HCT116 (cell line): ENCODE measurements around the gene FLT3LG. TPM values are rescaled to one million over a fixed set of nuclear protein-coding genes. Genes with fewer than 3 reads are reported as not detected.

Source experiments
- ATAC-seq: fragments of 200-7000 bp; cut with Tn5 transposase; 2 replicates; pipeline ENCODE4 v1.9.1; 2020; ENCODE audit warnings: mild to moderate bottlenecking, moderate library complexity
- BruUV-seq: library from RNA; stranded (reverse); fragments of 400-500 nt; replicated peaks from 2 replicates; lab custom pipeline; 2021; lab: Mats Ljungman, UMichigan
- CTCF ChIA-PET: fragments of 300-600 bp; sonication (Branson Sonifier 250); formaldehyde crosslinking; loops from one replicate; lab custom pipeline; 2021; ENCODE audit warnings: antibody characterized with exemption; lab: Charles Lee
- POLR2A ChIA-PET: fragments of 300-600, 350-600 bp; sonication (Branson Sonifier 250); formaldehyde crosslinking; loops from one replicate; lab custom pipeline; 2021; ENCODE audit warnings: antibody characterized with exemption; lab: Charles Lee
- RAD21 ChIA-PET, 2 experiments: fragments of 300-600 bp; sonication (Branson Sonifier 250); formaldehyde crosslinking; loops; one replicate each; lab custom pipeline; 2023; ENCODE audit warnings: low total read pairs in 2 of 2; ENCODE audit not compliant: uncharacterized antibody in 2 of 2, unreplicated experiment in 2 of 2, low non-redundant PET in 1 of 2; lab: Charles Lee
- DNase-seq: peaks from one replicate; pipeline ENCODE4 v3.0.0-alpha.2; 2010; ENCODE audit warnings: low read depth, low spot score
- H2AFZ ChIP-seq: fragments of 200-600 bp; shearing (Covaris generic), sonication (generic); 2 replicates; pipeline ENCODE4 v1.6.1; 2017; ENCODE audit warnings: low read depth, mixed run types, mixed read lengths, antibody characterized with exemption, low read length; ENCODE audit not compliant: poor library complexity, severe bottlenecking
- H3K27ac ChIP-seq: 2 replicates; pipeline ENCODE4 v1.5.1; 2012; ENCODE audit warnings: low read depth, low read length
- H3K27me3 ChIP-seq: fragments of 200-600 bp; sonication (generic); 2 replicates; pipeline ENCODE4 v1.6.1; 2016; ENCODE audit warnings: mixed run types, low read length, mixed read lengths; ENCODE audit not compliant: insufficient read depth
- H3K36me3 ChIP-seq, 2 experiments: fragments of 200-500 bp in 1 of 2; fragments of 200-600 bp in 1 of 2; sonication (Bioruptor generic) in 1 of 2; sonication (generic) in 1 of 2; 2 replicates each; pipeline versions ENCODE4 v1.5.1 to v1.6.1; 2014 to 2016; ENCODE audit warnings: low read length in 2 of 2, inconsistent platforms in 1 of 2, mixed read lengths in 1 of 2, mixed run types in 1 of 2; ENCODE audit not compliant: insufficient read depth in 2 of 2, control insufficient read depth in 1 of 2
- H3K4me1 ChIP-seq, 2 experiments: fragments of 200-600 bp in 1 of 2; sonication (generic) in 1 of 2; 2 replicates each; pipeline versions ENCODE4 v1.5.1 to v1.6.1; 2012 to 2017; ENCODE audit warnings: low read length in 2 of 2, inconsistent platforms in 1 of 2, mild to moderate bottlenecking in 1 of 2, mixed read lengths in 1 of 2, mixed run types in 1 of 2, moderate library complexity in 1 of 2; ENCODE audit not compliant: insufficient read depth in 2 of 2, control insufficient read depth in 1 of 2
- H3K4me2 ChIP-seq: fragments of 200-600 bp; sonication (generic); 2 replicates; pipeline ENCODE4 v1.6.1; 2017; ENCODE audit warnings: mixed run types, low read length, mixed read lengths
- H3K4me3 ChIP-seq, 2 experiments: fragments of 200-600 bp in 1 of 2; sonication (generic) in 1 of 2; replicated peaks in 1 of 2; 2 replicates each; pipeline ENCODE4 v1.5.1; 2011 to 2016; ENCODE audit warnings: low read length in 2 of 2, control low read depth in 1 of 2, low read depth in 1 of 2, mild to moderate bottlenecking in 1 of 2, mixed read lengths in 1 of 2, mixed run types in 1 of 2
- H3K79me2 ChIP-seq: fragments of 200-600 bp; sonication (generic); 2 replicates; pipeline ENCODE4 v1.6.1; 2017; ENCODE audit warnings: mild to moderate bottlenecking, mixed run types, low read length, moderate library complexity, mixed read lengths; ENCODE audit not compliant: insufficient read depth
- H3K9ac ChIP-seq: fragments of 200-600 bp; sonication (generic); 2 replicates; pipeline ENCODE4 v1.6.1; 2016; ENCODE audit warnings: low read length, mixed read lengths
- H3K9me2 ChIP-seq: fragments of 200-600 bp; sonication (generic), shearing (Covaris generic); 2 replicates; pipeline ENCODE4 v1.6.1; 2017; ENCODE audit warnings: mixed run types, mild to moderate bottlenecking, moderate library complexity; ENCODE audit not compliant: insufficient read depth
- H3K9me3 ChIP-seq, 2 experiments: fragments of 200-500 bp in 1 of 2; fragments of 200-600 bp in 1 of 2; sonication (Bioruptor generic) in 1 of 2; sonication (generic) in 1 of 2; 2 replicates each; pipeline ENCODE4 v1.6.1; 2014 to 2017; ENCODE audit warnings: low read length in 2 of 2, mixed read lengths in 2 of 2, inconsistent platforms in 1 of 2, low read depth in 1 of 2, mild to moderate bottlenecking in 1 of 2, mixed run types in 1 of 2, moderate library complexity in 1 of 2; ENCODE audit not compliant: control insufficient read depth in 1 of 2, insufficient read depth in 1 of 2
- H4K20me1 ChIP-seq: fragments of 200-600 bp; sonication (generic), shearing (Covaris generic); 2 replicates; pipeline ENCODE4 v1.6.1; 2017; ENCODE audit warnings: mixed run types, mild to moderate bottlenecking, moderate library complexity; ENCODE audit not compliant: insufficient read depth
- CBX3 ChIP-seq: IDR thresholded peaks from 2 replicates; pipeline ENCODE4 v1.6.1; 2012; ENCODE audit warnings: low read depth
- EZH2phosphoT487 ChIP-seq: fragments of 200-600 bp; IDR thresholded peaks from 2 replicates; pipeline ENCODE4 v1.6.1; 2018; ENCODE audit warnings: antibody characterized with exemption, borderline replicate concordance
- POLR2AphosphoS5 ChIP-seq: IDR thresholded peaks from 2 replicates; pipeline ENCODE4 v1.6.1; 2011; ENCODE audit warnings: mild to moderate bottlenecking, low read depth, low read length, moderate library complexity
- RAD21 ChIP-seq: IDR thresholded peaks from 2 replicates; pipeline ENCODE4 v1.6.1; 2012; ENCODE audit warnings: low read depth, mild to moderate bottlenecking
- SRF ChIP-seq: IDR thresholded peaks from 2 replicates; pipeline ENCODE4 v1.6.1; 2012; ENCODE audit warnings: low read depth
- ZFX ChIP-seq: fragments of 450-650 bp; IDR thresholded peaks from 2 replicates; pipeline ENCODE4 v1.6.1; 2017
- intact Hi-C: fragments of 100-400 bp; cut with micrococcal nuclease; formaldehyde crosslinking; loops from 2 replicates; pipeline ENCODE4 v1.10.0; 2022
- total RNA-seq: library from RNA; stranded (reverse); gene quantifications from one replicate; pipeline ENCODE4 v1.2.1, GENCODE V29; 2021; ENCODE audit not compliant: unreplicated experiment
- TF ChIP-seq, protein P1 (sequence below), 3 experiments: fragments of 200-600 bp in 1 of 3; sonication (generic) in 1 of 3; IDR thresholded peaks in 2 of 3; conservative IDR thresholded peaks in 1 of 3; 2 replicates each; pipeline ENCODE4 v1.5.1; 2012 to 2017; ENCODE audit warnings: low read depth in 2 of 3, low read length in 2 of 3, antibody characterized with exemption in 1 of 3, borderline replicate concordance in 1 of 3, control low read depth in 1 of 3, mild to moderate bottlenecking in 1 of 3, mixed read lengths in 1 of 3, mixed run types in 1 of 3, moderate library complexity in 1 of 3; ENCODE audit not compliant: insufficient read depth in 1 of 3
- TF ChIP-seq, protein P2 (sequence below): IDR thresholded peaks from 2 replicates; pipeline ENCODE4 v1.6.1; 2012

FLT3LG gene
- total RNA-seq, 1 experiment from 2014 or later: 3.8 TPM

DNA sequence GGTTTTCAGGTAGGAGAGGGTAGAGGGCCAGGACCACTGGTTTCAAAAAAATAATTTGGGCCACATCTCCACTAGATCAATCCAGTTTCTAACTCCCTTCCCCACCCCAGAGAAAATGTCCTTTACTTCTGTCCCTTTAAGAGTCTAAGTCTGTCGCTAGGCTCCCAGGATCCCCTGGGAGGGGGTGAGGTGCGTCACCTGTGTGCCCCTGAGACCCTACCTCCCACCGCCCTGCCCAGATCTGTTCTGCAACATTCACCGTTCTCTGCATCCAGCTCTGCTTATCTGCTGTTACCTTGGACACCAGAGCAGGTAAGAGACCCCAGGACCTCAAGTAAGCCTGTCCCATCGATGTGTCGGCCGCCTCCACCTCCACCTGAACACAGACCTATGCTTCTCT is 48.8 kb upstream of the FLT3LG start, which contains the start of gene GFY:
TSS of gene GFY (plus strand) at position 211 of the 400 bp plus-strand sequence. CDS start 1,043 bp downstream, outside the sequence.
- no TSS peak for BruUV-seq
- ATAC-seq (no peak), DNase-seq (no peak)
- Histone ChIP-seq H3K4me2 (peak within 1 kb of the TSS; percentile 88), H3K27me3 (peaks cover 16% of the 10 kb centered on the region; the same call in 1 of the 2 replicates), H3K79me2 (no peaks in the 10 kb centered on the region), H3K27ac (peak within 1 kb of the TSS; percentile 9), H3K9ac (peak within 1 kb of the TSS; percentile 47), H2AFZ (peak within 1 kb of the TSS; percentile 38), H3K36me3 (no peaks in the 10 kb centered on the region), H3K4me1 (peaks cover 12 to 38% of the 10 kb centered on the region in 2 experiments; a peak in 3 of 4 replicates), H3K4me3 (peak within 1 kb of the TSS; percentile 46 to 61), H3K9me2 (no peaks in the 10 kb centered on the region), H4K20me1 (no peaks in the 10 kb centered on the region), H3K9me3 (no peaks in the 10 kb centered on the region)
- intact Hi-C loops: no loop called here
- TF ChIP-seq, protein P1, sequence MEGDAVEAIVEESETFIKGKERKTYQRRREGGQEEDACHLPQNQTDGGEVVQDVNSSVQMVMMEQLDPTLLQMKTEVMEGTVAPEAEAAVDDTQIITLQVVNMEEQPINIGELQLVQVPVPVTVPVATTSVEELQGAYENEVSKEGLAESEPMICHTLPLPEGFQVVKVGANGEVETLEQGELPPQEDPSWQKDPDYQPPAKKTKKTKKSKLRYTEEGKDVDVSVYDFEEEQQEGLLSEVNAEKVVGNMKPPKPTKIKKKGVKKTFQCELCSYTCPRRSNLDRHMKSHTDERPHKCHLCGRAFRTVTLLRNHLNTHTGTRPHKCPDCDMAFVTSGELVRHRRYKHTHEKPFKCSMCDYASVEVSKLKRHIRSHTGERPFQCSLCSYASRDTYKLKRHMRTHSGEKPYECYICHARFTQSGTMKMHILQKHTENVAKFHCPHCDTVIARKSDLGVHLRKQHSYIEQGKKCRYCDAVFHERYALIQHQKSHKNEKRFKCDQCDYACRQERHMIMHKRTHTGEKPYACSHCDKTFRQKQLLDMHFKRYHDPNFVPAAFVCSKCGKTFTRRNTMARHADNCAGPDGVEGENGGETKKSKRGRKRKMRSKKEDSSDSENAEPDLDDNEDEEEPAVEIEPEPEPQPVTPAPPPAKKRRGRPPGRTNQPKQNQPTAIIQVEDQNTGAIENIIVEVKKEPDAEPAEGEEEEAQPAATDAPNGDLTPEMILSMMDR (IDR thresholded peaks at IDR 0.05 in 2 of 3, conservative IDR thresholded peaks at IDR 0.05 in 1 of 3; ENCODE audit: borderline replicate concordance in 1 of 3, insufficient read depth in 1 of 3, low read depth in 2 of 3, low read length in 2 of 3): no peak
- TF ChIP-seq RAD21 (no peak), CBX3 (no peak), EZH2phosphoT487 (no peak), SRF (no peak), ZFX (no peak), POLR2AphosphoS5 (no peak)
- TF ChIP-seq, protein P2, sequence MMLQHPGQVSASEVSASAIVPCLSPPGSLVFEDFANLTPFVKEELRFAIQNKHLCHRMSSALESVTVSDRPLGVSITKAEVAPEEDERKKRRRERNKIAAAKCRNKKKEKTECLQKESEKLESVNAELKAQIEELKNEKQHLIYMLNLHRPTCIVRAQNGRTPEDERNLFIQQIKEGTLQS: no peak
- CTCF ChIA-PET: interaction anchor here (1.3 to 2.1 kb wide), 2 partner anchors 19 to 33 kb away, joined by 4 to 12 read pairs; no protein-coding TSS in a partner anchor
- POLR2A ChIA-PET: interaction anchor here (1.1 to 1.5 kb wide), 2 partner anchors 10 to 17 kb away, joined by 3 to 4 read pairs; no protein-coding TSS in a partner anchor
- RAD21 ChIA-PET: no interaction called here
